Left renal cortex interstitium (tissue), 4 donors: ENCODE data around the gene PLSCR3. TPM values are rescaled to one million over a fixed set of nuclear protein-coding genes. Genes with fewer than 3 reads are reported as not detected.

Experiments used
- DNase-seq, 4 donors: peaks; one replicate each; pipeline ENCODE4 v3.0.0-alpha.2; 2013; ENCODE audit warnings: low read depth in 4 of 4, low spot score in 2 of 4, missing footprints in 1 of 4
- polyA plus RNA-seq, 4 donors: library from polyadenylated mRNA; unstranded; fragments of 120-200 nt; gene quantifications; one replicate each; pipeline ENCODE4 v1.2.1, GENCODE V29; 2013; ENCODE audit not compliant: insufficient read length in 4 of 4

PLSCR3 gene
- polyA plus RNA-seq, 4 donors = 27.8 to 51.2 (median 41.2) TPM

DNA sequence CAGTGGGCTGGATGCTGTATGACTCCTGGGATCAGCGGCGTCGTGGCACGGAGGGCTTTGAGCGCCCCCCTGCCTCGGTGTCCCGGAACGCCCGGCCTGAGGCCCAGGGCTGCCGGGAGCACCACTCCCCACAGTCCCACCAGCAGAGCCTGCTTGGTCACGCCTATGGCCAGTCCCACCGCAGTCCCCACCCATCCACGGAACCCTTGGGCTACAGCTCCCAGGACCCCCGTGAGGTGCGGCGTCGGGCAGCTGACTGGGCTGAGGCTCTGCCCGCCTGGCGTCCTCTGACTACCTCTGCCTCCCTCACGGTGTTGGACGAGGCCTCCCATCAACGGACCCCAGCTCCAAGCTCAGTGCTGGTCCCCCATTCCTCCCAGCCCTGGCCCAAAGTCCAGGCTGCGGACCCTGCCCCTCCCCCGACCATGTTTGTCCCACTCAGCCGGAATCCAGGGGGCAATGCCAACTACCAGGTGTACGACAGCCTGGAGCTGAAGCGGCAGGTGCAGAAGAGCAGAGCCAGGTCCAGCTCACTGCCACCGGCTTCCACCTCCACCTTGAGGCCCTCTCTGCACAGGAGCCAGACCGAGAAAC is 32.7 kb upstream of the PLSCR3 start:
- DNase-seq = no peak

DNA sequence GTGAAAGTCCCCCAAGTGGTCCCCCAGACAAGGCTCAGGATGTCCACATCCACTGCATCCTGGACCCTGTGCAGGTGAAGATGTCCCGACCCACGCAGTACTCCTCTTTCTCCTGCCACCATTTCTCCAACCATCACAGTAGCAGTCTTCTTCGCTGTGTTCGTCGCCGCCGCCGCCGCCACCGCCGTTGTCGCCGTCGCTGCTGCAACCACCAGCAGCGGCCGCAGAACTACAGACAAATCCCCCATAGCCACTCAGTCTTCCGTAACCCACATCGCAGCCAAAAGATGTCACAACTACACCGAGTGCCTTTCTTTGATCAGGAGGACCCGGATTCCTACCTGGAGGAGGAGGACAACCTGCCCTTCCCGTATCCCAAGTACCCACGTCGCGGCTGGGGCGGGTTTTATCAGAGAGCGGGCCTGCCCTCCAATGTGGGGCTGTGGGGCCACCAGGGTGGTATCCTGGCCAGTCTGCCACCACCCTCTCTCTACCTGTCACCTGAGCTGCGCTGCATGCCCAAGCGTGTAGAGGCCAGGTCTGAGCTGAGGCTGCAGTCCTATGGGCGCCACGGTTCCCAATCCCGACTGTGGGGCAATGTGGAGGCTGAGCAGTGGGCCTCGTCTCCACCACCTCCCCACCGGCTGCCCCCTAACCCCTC is 32.0 kb upstream of the PLSCR3 start:
- no peak for DNase-seq

DNA sequence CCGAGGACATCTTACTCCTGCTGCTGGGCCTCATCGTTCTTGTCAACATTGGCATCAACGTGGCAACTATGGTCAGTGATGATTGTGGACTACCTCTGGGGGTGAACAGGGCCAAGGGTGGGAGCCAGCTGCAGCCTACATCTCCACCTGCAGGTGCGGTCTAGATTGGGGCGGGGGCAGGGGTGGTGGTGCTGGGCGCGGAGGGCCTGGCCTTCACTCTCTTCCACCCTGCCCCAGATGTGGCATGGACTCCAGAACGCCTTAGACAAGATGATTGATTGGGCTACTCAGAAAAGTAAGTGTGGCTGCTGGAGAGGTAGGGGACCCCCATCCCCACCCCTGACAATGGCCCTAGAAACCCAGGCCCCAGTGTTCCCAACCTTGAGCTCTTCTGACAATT is 31.4 kb upstream of the PLSCR3 start:
- DNase-seq = no peak

DNA sequence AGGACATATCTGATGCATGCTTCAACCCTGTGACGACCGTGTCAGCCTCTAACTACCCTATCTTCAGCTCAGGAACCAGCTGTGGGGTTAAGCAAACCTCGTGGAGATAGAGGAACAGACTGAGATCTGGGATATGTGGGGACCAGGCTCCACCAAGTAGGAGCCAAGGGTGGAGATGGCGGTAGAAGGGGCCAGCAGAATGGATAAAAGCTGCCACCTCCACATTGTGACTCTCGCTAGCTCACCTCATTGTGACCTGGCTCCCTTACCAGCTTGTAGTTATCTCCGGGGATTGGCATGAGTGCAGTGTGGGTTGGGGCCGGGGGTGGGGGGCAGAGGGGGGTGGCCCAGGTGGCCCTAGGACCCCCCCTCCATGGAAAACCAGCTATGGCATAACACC is 31.0 kb upstream of the PLSCR3 start, which contains the start of gene SPEM2:
Gene SPEM2 (plus strand): TSS at position 301 of the 400 bp plus-strand sequence. CDS start 73 bp downstream, at position 374.
- no peak for DNase-seq

DNA sequence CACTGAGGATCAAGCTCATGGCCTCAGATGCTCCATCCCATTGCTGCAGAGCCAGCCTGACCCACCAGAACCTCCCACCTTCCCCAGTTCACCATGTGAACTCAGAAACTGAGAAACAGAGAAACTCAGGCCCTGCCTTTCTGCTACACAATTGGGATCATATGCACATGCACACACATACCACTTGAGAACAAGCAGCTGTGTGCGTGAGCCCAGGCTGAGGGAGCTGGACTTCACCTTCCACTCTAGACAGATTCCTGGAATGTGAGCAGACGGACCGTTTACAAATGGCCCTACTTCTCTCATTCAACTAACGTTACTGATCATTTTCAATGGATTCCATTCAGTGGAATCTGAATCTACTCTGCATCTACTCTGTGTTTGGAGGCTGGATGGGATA is 29.4 kb upstream of the PLSCR3 start:
- no peak for DNase-seq

DNA sequence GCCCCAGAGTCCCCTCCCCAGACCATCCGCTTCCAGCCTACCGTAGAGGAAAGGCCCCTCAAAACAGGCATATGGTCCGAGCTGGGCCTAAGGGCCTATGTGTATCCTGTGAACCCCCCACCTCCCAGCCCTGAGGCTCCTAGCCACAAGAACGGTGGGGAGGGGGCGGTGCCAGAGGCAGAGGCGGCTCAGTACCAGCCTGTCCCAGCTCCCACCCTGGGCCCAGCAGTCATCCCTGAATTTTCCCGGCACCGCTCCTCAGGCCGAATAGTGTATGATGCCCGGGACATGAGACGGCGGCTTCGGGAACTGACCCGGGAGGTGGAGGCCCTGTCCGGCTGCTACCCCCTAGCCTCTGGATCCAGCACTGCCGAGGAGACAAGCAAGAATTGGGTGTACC is 26.9 kb upstream of the PLSCR3 start:
- DNase-seq = no peak

DNA sequence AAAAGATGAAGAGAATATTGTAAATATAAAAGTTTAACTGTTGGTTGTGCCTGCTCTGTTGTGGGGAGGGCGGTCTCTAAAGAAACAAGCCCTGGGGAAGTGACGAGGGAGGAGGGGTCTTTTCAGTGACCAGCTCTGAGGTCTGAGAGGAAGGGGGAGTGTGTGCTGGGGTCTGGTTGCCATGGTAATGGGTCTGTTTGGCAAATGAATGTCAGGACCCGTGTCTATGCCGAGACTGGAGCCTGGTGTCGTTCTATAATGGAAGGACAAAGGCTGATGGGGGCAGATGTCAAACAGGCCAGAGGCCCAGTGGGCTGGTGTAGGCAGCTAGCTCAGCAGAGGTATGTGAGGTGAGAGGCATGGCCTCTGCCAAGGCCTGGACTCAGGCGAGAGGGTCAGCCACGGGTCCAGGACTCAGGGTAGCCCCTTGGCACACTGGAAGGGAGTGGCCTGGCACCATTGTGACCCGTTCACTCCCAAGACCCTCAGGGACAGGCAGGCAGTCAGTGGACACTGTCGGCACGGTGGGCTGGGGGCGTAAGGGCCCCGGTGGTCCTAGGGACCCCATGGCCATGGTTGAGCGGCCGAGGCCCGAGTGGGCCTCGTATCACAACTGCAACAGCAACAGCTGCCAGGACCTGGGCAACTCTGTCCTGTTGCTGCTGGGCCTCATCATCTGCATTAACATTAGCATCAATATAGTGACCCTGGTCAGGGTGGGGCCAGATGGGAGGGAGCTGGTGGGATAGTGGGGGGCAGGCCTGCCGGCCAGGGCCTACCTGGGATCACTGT is 25.7 kb upstream of the PLSCR3 start, which contains the start of gene SPEM1:
Gene SPEM1 (plus strand): TSS at position 506 of the 792 bp plus-strand sequence. CDS start 61 bp downstream, at position 567.
- DNase-seq = peak in 2 of 4 donors; percentile 11 to 29

DNA sequence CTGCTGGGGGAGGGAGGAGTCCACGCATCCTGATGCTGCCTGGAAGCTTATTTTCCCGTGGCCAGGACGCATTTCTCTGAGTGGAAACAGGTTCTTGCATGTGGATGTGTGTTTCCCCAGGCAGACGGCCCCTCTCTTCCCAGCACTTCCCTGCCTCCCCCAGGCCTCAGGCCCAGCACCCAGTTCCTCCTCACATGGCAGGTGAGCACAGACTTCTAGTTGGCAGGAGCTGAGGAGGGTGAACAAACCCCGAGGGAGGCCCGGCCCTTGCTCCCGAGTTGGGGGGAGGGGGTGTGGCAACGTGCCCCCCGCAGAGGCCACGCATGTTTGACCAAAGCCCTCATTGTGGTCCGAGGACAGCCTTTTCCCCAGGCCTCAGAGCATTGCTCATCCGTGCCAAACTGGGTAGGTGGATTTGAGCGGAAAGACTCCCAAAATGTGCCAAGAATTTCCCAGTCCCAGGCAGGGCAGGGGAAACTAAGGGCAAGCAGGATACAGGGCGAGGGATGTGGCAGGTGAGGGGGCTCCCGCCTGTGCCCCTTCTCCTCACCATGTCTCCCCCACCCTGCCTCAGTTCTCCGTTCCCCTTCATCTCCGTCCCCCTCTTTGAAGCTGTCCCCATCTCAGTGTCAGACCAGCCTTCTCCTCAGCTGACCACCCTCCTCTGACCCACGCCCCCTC is 24.3 kb upstream of the PLSCR3 start:
- no peak for DNase-seq

DNA sequence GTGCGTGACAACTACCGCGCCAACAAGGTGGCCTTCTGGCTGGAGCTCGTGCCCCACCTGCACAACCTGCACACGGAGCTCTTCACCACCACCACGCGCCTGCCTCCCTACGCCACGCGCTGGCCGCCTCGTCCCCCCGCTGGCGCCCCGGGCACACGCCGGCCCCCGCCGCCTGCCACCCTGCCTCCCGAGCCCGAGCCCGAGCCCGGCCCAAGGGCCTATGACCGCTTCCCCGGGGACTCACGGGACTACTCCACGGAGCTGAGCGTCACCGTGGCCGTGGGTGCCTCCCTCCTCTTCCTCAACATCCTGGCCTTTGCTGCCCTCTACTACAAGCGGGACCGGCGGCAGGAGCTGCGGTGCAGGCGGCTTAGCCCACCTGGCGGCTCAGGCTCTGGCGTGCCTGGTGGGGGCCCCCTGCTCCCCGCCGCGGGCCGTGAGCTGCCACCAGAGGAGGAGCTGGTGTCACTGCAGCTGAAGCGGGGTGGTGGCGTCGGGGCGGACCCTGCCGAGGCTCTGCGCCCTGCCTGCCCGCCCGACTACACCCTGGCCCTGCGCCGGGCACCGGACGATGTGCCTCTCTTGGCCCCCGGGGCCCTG is 22.8 kb upstream of the PLSCR3 start:
- DNase-seq = no peak

DNA sequence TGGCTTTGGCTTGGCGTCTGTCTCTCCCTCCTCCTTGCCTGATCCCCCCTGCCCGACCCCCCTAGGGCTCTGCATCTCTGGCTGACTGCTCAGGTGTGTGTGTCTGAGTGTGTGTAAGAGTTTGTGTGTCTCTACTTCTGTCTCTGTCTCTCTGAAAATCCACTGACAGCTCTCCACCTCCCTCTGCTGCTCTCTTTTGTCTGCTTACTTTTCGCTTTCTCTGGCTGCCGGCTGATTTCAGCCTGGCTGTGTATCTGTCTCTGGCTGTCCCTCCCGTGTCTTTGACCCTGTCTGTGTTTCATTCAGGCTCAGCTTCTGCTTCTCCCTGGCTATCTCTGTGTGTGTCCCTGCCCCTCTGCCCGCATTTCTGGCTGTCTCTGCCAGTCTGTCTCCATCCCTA is 22.0 kb upstream of the PLSCR3 start:
- DNase-seq = no peak

DNA sequence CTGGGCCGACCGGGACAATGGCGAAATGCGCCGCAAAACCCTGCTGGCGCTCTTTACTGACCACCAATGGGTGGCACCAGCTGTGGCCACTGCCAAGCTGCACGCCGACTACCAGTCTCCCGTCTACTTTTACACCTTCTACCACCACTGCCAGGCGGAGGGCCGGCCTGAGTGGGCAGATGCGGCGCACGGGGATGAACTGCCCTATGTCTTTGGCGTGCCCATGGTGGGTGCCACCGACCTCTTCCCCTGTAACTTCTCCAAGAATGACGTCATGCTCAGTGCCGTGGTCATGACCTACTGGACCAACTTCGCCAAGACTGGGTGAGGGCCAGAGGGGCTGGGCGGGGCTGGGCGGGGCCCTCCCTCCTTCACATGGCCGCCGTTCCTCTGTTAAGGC is 21.5 kb upstream of the PLSCR3 start:
- no peak for DNase-seq

DNA sequence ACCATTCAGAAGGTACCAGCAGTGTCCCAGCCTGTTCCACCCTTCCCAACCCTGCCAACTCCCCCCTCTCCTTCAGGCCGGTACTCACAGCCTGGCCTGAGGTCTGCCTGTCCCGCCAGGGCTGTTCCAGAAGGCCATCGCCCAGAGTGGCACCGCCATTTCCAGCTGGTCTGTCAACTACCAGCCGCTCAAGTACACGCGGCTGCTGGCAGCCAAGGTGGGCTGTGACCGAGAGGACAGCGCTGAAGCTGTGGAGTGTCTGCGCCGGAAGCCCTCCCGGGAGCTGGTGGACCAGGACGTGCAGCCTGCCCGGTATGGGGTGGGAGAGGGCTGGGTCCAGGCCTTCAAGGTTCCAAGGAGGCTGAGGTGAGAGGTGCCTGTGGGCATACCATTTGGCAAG is 20.5 kb upstream of the PLSCR3 start:
- no peak for DNase-seq

DNA sequence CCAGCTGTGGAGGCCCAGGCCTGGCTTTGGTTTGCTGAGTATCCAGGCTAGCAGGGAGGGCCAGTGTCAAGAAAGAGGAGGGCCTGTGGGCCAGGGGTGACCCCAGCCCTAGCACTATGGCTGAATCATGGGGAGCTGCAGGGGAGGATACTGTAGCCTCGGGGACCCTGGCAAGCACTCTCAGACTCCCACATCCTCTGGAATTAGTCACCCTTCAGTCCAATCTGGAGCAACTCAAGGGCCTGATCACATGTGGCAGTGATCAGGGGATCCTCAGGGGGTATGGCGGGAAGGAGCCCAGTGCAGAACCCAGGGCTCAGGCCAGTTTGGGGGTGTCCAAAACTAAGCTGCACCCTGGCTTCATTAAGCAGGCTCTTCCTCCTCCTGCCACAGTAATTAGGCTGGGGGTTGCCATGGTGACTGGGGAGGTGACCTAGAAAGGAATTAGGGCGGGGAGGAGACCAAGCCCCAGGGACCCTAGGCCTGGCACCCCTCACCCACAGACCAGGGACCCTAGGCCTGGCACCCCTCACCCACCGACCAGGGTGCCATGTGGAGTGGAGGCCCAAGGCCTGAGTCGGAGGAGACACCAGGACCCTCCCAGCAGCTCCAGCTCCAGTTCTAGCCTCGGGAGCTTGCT is 19.1 kb upstream of the PLSCR3 start:
- no peak for DNase-seq

DNA sequence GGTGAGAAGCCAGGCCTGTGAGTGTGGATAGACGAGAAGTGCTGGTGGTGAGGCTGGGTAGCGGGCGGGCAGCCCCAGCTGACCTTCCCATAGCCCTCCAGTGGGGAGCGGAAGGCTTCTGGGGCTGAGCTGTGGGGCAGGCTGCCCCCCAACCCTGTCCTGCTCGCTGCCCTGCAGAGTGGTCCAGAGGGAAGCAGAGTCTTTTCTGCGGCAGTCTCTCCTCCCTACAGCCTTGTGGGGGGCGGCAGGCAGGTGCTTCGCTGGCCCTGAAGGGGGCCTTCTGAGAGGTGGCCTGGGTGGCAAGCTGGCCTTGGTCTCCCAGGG is 17.1 kb upstream of the PLSCR3 start:
- DNase-seq = no peak

DNA sequence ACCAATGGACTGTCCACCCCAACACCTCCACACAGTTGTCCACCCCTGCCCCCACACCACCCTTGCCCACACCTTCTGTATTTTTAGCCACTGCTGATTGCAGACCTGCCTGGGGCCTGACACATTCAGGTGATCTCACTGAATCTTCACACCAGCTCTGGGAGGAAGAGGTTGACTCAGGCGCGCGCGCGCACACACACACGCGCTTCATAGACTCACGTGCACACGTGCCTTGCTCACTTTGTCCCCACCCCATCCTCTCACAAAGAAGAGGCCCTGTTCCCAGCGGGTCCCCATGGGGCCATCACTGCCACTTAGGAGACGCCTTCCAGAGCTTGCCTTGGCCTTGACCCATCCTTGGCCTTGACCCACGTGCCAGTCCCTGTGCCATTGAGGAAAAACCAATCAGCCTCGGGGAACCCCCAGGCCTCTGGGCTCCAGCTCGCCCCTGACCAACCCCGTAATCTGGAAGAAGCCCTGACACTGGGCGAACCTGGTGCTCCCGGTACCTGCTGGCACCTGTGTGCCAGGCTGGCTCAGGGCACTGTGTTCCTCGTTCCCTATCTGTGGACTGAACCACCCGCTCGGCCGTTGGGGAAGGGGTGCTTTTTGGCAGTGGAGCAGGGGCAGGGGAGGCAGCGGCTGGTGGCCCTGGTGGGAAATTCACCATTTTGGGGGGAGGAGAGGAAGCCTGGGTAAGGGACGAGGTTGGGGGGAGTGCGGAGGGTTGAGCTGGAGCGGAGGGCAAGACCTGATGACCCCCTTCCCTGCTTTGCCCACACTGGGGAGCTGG is 16.5 kb upstream of the PLSCR3 start:
- no peak for DNase-seq

DNA sequence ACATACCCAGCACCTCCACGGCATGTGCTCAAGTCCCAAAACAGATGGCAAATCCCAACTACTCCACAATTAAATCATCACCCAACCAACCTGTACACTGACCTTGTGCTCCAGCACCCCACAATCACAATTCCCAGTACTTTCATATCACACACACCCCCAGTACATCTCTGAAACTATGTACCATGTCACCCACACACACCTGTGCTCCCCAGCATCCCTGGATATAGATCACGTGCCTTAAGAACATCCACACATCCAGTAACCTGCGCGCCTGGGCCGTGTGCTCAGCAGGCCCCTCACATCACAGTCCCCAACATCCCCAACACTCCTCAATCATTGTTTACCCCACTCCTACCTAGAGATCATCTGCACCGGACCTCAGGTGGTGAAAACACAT is 15.4 kb upstream of the PLSCR3 start:
- no peak for DNase-seq

DNA sequence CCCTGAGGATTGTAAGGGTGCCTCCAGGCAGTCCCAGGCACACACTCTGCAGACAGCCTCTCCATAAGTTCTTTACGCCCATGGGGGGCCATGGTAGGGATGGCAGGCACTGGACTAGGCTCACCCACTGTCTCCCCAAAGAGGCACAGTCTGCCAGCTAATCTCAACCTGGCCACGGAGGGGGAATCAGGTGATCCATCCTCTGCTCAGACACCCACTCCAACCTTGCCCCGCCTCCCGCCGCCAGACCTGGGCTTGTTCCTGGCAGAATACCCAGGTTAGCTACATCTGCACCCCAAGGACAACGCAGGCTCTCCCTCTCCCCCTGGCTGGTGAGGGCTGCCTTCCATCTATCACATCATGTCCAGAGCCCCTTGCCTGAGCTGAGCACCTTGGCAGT is 14.5 kb upstream of the PLSCR3 start:
- no peak for DNase-seq

DNA sequence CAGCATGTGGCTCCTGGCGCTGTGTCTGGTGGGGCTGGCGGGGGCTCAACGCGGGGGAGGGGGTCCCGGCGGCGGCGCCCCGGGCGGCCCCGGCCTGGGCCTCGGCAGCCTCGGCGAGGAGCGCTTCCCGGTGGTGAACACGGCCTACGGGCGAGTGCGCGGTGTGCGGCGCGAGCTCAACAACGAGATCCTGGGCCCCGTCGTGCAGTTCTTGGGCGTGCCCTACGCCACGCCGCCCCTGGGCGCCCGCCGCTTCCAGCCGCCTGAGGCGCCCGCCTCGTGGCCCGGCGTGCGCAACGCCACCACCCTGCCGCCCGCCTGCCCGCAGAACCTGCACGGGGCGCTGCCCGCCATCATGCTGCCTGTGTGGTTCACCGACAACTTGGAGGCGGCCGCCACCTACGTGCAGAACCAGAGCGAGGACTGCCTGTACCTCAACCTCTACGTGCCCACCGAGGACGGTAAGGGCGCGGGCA is 14.0 kb upstream of the PLSCR3 start:
- no peak for DNase-seq

DNA sequence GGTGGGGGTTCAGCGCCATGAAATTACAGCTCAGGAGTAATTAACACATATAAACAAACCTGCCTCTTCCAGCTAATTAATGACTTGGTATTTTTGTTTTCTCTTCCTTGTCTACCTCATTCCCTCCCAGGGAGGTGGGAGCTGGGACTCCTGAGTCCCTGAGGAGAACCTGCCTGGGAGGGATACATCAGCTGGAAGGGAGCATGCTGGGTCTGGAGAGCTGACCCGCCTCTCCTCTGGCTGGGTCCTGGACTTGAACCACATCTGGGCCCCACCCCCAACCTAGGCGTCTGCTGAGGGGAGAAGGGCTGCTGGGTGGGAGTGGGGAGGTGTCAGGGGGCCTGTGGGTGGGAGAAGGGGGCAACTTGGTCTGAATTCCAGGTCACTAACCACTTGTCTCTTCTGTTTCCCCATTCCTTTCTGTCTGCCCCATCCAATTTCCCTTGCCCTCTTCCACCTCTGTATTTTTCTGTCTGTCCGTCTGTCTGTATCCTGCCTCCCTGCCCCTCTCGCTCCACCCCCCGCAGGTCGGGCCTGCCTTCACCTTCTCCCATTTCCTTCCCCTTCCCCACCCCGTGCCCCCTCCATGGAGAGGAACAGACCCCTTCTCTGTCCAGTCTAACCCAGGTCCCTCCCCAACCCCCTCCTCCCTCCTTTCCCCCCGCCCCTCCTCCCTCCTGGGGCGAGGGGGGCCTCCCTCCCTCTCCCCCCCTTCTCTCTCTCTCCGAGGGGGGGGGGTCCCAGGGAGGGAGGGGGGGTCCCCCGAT is 13.3 kb upstream of the PLSCR3 start, which contains the start of gene NLGN2:
Gene NLGN2 (plus strand): TSS at position 361 of the 767 bp plus-strand sequence. CDS start 411 bp downstream, outside the sequence.
- no peak for DNase-seq
